Panc1 (cell line): ENCODE measurements around the gene SIRT5. TPM values are rescaled to one million over a fixed set of nuclear protein-coding genes. Genes with fewer than 3 reads are reported as not detected.

Experiments used
- ATAC-seq: fragments of 200-7000 bp; cut with Tn5 transposase; 2 replicates; pipeline ENCODE4 v1.9.1; 2020; ENCODE audit warnings: mild to moderate bottlenecking, moderate library complexity
- BruUV-seq: library from RNA; stranded (reverse); fragments of 400-500 nt; replicated peaks from 2 replicates; lab custom pipeline; 2021; lab: Mats Ljungman, UMichigan
- CTCF ChIA-PET: fragments of 300-600 bp; sonication (Branson Sonifier 250); formaldehyde crosslinking; loops from one replicate; lab custom pipeline; 2022; ENCODE audit warnings: antibody characterized with exemption; lab: Charles Lee
- POLR2A ChIA-PET: fragments of 300-600 bp; sonication (Branson Sonifier 250); formaldehyde crosslinking; loops from one replicate; lab custom pipeline; 2022; ENCODE audit warnings: antibody characterized with exemption; lab: Charles Lee
- DNase-seq: peaks from one replicate; pipeline ENCODE4 v3.0.0-alpha.2; 2010; ENCODE audit warnings: low read depth, low spot score
- H3K27ac ChIP-seq: 2 replicates; pipeline ENCODE4 v1.5.1; 2011; ENCODE audit warnings: mild to moderate bottlenecking, low read length, inconsistent platforms
- H3K27me3 ChIP-seq: fragments of 200-500 bp; sonication (Bioruptor generic); 2 replicates; pipeline ENCODE4 v1.6.0; 2014; ENCODE audit warnings: low read length, inconsistent platforms; ENCODE audit not compliant: control insufficient read depth, insufficient read depth
- H3K36me3 ChIP-seq: fragments of 200-500 bp; sonication (Bioruptor generic); 2 replicates; pipeline ENCODE4 v1.5.1; 2014; ENCODE audit warnings: inconsistent platforms, mild to moderate bottlenecking, low read length, moderate library complexity; ENCODE audit not compliant: control insufficient read depth, insufficient read depth
- H3K4me1 ChIP-seq: 2 replicates; pipeline ENCODE4 v1.5.1; 2011; ENCODE audit warnings: inconsistent platforms, mild to moderate bottlenecking, low read length, moderate library complexity; ENCODE audit not compliant: control insufficient read depth, insufficient read depth
- H3K4me3 ChIP-seq, 2 experiments: 2 replicates each; pipeline ENCODE4 v1.5.1; 2011 to 2012; ENCODE audit warnings: low read depth in 2 of 2, low read length in 2 of 2, mild to moderate bottlenecking in 2 of 2, inconsistent platforms in 1 of 2, moderate library complexity in 1 of 2
- H3K9me3 ChIP-seq: fragments of 200-500 bp; sonication (Bioruptor generic); 2 replicates; pipeline ENCODE4 v1.5.1; 2014; ENCODE audit warnings: low read depth, mild to moderate bottlenecking, inconsistent platforms, low read length, moderate library complexity; ENCODE audit not compliant: control insufficient read depth, insufficient read depth
- POLR2AphosphoS5 ChIP-seq: IDR thresholded peaks from 2 replicates; pipeline ENCODE4 v1.6.1; 2012; ENCODE audit warnings: mild to moderate bottlenecking, low read depth, low read length, moderate library complexity
- SIN3A ChIP-seq: IDR thresholded peaks from 2 replicates; pipeline ENCODE4 v1.6.1; 2012; ENCODE audit warnings: low read depth, mild to moderate bottlenecking, low read length, moderate library complexity, borderline replicate concordance; ENCODE audit not compliant: insufficient read depth
- TCF7L2 ChIP-seq: IDR thresholded peaks from 2 replicates; pipeline ENCODE4 v1.6.1; 2011; ENCODE audit warnings: mild to moderate bottlenecking, low read depth, low read length, inconsistent platforms
- in situ Hi-C: cut with HindIII; loops from 2 replicates; pipeline ENCODE4 v1.10.0; 2016; ENCODE audit warnings: low sequenced_read_pairs, low pct_unique_long_range_greater_than_20kb
- intact Hi-C: fragments of 100-400 bp; cut with micrococcal nuclease; formaldehyde crosslinking; loops from one replicate; pipeline ENCODE4 v1.10.0; 2022; ENCODE audit not compliant: unreplicated experiment
- total RNA-seq: library from RNA; stranded (reverse); gene quantifications from one replicate; pipeline ENCODE4 v1.2.1, GENCODE V29; 2021; ENCODE audit not compliant: unreplicated experiment
- TF ChIP-seq, protein P1 (sequence below), 2 experiments: IDR thresholded peaks; 2 replicates each; pipeline ENCODE4 v1.6.1; 2011 to 2012; ENCODE audit warnings: low read depth in 2 of 2, control low read depth in 1 of 2, low read length in 1 of 2, mild to moderate bottlenecking in 1 of 2, moderate library complexity in 1 of 2; ENCODE audit not compliant: insufficient read depth in 1 of 2
- TF ChIP-seq, protein P2 (sequence below): fragments of 450-650 bp; IDR thresholded peaks from 2 replicates; pipeline ENCODE4 v1.5.1; 2017; ENCODE audit warnings: mild to moderate bottlenecking

The SIRT5 gene
- total RNA-seq, 1 experiment from 2014 or later = 11.0 TPM

DNA sequence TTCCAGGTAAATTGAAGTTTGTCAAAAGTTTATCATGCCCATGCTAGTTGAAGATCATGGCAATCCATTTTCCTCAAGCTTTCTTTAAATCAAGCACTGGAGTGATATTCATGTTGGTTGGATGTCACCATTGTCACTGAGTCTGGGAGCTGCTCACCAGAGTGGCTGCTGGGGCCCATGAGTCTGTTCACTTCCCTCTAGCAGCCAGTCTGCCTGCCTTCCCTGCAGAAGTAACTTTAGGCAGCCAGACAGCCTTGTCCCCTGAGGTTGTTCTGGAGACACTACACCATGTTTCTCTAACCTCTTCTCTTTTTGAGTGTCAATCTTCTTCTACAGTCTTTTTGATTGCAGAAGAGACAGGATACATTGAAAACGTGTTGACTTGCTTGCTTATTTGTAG lies 5.5 kb downstream of the SIRT5 start:
- H3K4me3 ChIP-seq = no peak overlapping the region
- BruUV-seq = no TSS peak
- DNase-seq (no peak), ATAC-seq (no peak)
- intact Hi-C loops (loop anchor here (10.0 kb wide), 1 partner anchor 245 kb away; no protein-coding TSS in a partner anchor), in situ Hi-C loops (no loop called here)
- no peak overlapping the region for H3K27ac ChIP-seq
- H3K4me1 ChIP-seq = 0 out of 2 replicates have a peak, but pooled peaks cover 4% of the 10 kb centered on the region
- H3K27me3 ChIP-seq = no peaks in the 10 kb centered on the region
- POLR2A ChIA-PET = no interaction called here
- H3K9me3 ChIP-seq = no peaks in the 10 kb centered on the region
- CTCF ChIA-PET = no interaction called here
- TF ChIP-seq, protein P1, sequence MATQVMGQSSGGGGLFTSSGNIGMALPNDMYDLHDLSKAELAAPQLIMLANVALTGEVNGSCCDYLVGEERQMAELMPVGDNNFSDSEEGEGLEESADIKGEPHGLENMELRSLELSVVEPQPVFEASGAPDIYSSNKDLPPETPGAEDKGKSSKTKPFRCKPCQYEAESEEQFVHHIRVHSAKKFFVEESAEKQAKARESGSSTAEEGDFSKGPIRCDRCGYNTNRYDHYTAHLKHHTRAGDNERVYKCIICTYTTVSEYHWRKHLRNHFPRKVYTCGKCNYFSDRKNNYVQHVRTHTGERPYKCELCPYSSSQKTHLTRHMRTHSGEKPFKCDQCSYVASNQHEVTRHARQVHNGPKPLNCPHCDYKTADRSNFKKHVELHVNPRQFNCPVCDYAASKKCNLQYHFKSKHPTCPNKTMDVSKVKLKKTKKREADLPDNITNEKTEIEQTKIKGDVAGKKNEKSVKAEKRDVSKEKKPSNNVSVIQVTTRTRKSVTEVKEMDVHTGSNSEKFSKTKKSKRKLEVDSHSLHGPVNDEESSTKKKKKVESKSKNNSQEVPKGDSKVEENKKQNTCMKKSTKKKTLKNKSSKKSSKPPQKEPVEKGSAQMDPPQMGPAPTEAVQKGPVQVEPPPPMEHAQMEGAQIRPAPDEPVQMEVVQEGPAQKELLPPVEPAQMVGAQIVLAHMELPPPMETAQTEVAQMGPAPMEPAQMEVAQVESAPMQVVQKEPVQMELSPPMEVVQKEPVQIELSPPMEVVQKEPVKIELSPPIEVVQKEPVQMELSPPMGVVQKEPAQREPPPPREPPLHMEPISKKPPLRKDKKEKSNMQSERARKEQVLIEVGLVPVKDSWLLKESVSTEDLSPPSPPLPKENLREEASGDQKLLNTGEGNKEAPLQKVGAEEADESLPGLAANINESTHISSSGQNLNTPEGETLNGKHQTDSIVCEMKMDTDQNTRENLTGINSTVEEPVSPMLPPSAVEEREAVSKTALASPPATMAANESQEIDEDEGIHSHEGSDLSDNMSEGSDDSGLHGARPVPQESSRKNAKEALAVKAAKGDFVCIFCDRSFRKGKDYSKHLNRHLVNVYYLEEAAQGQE (IDR thresholded peaks at IDR 0.05; ENCODE audit: insufficient read depth in 1 of 2, low read depth in 2 of 2, low read length in 1 of 2) = no peak
- TF ChIP-seq SIN3A (no peak), TCF7L2 (no peak), POLR2AphosphoS5 (no peak)
- TF ChIP-seq, protein P2, sequence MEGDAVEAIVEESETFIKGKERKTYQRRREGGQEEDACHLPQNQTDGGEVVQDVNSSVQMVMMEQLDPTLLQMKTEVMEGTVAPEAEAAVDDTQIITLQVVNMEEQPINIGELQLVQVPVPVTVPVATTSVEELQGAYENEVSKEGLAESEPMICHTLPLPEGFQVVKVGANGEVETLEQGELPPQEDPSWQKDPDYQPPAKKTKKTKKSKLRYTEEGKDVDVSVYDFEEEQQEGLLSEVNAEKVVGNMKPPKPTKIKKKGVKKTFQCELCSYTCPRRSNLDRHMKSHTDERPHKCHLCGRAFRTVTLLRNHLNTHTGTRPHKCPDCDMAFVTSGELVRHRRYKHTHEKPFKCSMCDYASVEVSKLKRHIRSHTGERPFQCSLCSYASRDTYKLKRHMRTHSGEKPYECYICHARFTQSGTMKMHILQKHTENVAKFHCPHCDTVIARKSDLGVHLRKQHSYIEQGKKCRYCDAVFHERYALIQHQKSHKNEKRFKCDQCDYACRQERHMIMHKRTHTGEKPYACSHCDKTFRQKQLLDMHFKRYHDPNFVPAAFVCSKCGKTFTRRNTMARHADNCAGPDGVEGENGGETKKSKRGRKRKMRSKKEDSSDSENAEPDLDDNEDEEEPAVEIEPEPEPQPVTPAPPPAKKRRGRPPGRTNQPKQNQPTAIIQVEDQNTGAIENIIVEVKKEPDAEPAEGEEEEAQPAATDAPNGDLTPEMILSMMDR = no peak
- no peaks in the 10 kb centered on the region; the same call in 1 of the 2 replicates for H3K36me3 ChIP-seq

DNA sequence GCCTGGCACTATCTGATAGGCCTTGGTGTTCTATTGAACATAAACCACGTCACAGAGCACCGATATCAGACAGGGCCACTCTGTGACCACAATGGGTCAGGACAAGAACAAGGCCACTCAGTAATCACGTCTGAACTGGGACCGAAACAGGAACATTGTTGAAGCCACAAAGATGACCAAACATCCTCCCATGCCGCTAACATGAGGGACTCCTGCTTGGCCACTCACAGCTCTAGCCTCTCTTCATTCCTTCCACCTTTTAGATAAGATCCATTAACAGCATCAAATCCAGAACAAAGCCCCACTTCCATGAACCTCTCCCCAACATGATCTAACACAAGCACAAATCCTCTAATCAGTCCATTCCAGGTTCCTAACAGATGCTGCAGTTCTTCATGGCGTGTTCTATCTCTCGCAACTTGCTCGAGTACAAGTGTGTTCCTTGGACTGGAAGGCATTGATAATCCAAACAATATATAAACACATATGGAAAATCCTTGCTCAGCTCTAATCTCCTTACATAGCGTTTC lies 7.4 kb downstream of the SIRT5 start:
- no peaks in the 10 kb centered on the region; the same call in 1 of the 2 replicates for H3K36me3 ChIP-seq
- no peak for TF ChIP-seq SIN3A
- TF ChIP-seq, protein P2 = no peak
- TF ChIP-seq TCF7L2 = no peak
- TF ChIP-seq, protein P1 (IDR thresholded peaks at IDR 0.05; ENCODE audit: insufficient read depth in 1 of 2, low read depth in 2 of 2, low read length in 1 of 2) = no peak
- TF ChIP-seq POLR2AphosphoS5 = no peak
- CTCF ChIA-PET = no interaction called here
- H3K4me3 ChIP-seq = no peak overlapping the region
- no TSS peak for BruUV-seq
- no peaks in the 10 kb centered on the region for H3K9me3 ChIP-seq
- no peak overlapping the region for H3K27ac ChIP-seq
- in situ Hi-C loops (no loop called here), intact Hi-C loops (no loop called here)
- H3K4me1 ChIP-seq = no peaks in the 10 kb centered on the region
- DNase-seq (no peak), ATAC-seq (no peak)
- H3K27me3 ChIP-seq = no peaks in the 10 kb centered on the region
- POLR2A ChIA-PET = interaction anchor here (0.6 kb wide), 1 partner anchor 247 kb away, joined by 10 read pairs; no protein-coding TSS in a partner anchor
